Measurements from ENCODE around the gene SPATA13.
"Not testable (repeated sequence)": the region's sequence is repeated elsewhere in the genome, so short reads cannot be mapped to it uniquely, and the experiment has no call there.

SPATA13 gene

GRCh38 chr13:24284889-24285565 lies 124.5 kb downstream of the SPATA13 start:
- no peak overlapping the region for H3K4me3 ChIP-seq (ENCODE audit: low read length)
- no peak for DNase-seq (ENCODE audit: low read depth, low spot score)

DNA sequence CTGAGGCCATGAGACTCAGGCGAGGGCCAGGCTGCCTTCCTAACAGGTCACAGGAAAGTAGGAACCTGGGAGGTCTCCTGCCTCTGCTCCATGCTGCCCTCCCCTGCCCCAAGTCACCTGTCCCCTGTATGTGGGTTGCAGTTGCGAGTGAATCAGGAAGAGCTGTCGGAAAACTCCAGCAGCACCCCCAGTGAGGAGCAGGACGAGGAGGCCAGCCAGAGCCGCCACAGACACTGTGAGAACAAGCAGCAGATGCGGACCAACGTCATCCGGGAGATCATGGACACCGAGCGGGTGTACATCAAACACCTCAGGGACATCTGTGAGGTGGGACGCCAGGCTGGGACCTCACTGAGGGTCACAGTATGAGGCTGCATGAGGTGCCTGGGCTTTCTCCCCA lies 126.1 kb downstream of the SPATA13 start:
- DNase-seq (ENCODE audit: low read depth, low spot score) = no peak
- no peak overlapping the region for H3K4me3 ChIP-seq (ENCODE audit: low read length)

DNA sequence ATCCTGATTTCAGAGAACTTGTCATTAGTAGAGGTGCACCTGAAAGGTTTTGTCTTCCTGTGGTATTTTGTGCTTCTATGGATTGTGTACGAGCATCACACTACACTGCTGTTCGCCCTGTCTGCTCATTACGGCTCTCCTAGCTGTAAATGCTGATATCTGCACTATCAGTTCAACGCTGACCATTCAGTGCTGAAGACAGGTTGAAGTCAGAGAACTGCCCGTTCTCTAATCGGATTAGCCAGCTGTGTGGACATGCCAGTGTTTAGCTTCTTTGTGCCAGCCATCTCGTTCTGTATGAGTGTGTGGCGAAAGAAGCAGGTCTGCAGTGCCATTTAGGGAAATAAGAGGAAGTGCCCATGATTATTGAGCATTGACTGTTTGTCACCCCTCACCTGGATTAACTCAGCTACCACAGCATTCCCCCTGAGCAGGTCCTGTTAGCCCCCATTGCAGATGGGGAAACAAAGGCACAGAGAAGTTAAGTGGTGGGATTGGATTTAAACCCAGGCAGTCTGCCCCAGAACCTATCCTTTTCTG lies 127.3 kb downstream of the SPATA13 start:
- H3K4me3 ChIP-seq (ENCODE audit: low read length) = no peak overlapping the region

GRCh38 chr13:24288870-24289269 lies 128.3 kb downstream of the SPATA13 start:
- no peak for DNase-seq (ENCODE audit: low read depth, low spot score)
- no peak overlapping the region for H3K4me3 ChIP-seq (ENCODE audit: low read length)

More for the DNA sequence above, 127.3 kb downstream of the SPATA13 start:
- DNase-seq (ENCODE audit: low read depth, low spot score) = no peak

DNA sequence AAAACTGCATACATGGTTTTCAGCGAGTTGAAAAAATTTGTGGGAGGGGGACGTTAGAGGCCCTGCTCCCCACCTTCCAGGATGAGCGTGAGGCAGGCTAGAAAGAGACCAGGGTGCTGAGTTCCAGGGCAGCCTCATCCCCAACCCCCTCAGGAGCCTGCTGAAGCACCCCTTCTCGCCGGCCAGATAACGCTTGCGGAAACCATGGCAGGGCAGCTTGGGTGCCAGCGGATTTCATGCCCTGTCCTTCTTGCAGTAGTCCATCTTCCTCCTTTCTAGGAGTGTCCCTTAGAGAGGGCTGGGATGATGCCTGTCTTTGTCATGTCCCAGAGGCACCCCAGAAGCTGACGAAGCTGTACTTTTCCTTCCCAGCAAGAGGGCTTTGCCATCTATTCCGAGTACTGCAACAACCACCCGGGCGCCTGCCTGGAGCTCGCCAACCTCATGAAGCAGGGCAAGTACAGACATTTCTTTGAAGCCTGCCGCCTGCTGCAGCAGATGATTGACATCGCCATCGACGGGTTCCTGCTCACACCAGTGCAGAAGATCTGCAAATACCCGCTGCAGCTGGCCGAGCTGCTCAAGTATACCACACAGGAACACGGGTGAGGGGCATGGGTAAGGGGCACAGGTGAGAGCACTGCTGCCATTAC lies 129.9 kb downstream of the SPATA13 start:
- no peak overlapping the region for H3K4me3 ChIP-seq (ENCODE audit: low read length)
- no peak for DNase-seq (ENCODE audit: low read depth, low spot score)

GRCh38 chr13:24292481-24292880 lies 132.0 kb downstream of the SPATA13 start:
- DNase-seq (ENCODE audit: low read depth, low spot score) = no peak
- no peak overlapping the region for H3K4me3 ChIP-seq (ENCODE audit: low read length)

DNA sequence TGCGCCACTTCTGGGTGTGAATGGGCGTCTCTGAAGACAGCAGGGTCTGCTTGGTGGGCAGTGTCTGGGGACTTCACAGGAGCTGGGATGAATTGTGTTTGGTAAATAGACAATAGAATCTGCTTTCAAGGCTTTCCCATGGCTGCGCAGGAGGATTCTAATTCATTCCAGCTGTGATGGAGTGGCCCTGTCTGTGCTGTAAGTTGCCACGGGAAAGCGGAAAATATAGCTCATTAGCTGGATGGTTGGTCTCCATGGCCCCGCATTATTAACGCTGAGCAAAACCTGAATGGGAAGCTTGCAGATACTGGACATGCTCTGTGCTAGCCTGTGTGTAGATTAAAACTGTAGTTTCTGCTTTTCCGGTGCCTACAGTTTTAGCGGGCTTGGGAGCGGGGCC lies 133.2 kb downstream of the SPATA13 start:
- no peak overlapping the region for H3K4me3 ChIP-seq (ENCODE audit: low read length)
- DNase-seq (ENCODE audit: low read depth, low spot score) = no peak

DNA sequence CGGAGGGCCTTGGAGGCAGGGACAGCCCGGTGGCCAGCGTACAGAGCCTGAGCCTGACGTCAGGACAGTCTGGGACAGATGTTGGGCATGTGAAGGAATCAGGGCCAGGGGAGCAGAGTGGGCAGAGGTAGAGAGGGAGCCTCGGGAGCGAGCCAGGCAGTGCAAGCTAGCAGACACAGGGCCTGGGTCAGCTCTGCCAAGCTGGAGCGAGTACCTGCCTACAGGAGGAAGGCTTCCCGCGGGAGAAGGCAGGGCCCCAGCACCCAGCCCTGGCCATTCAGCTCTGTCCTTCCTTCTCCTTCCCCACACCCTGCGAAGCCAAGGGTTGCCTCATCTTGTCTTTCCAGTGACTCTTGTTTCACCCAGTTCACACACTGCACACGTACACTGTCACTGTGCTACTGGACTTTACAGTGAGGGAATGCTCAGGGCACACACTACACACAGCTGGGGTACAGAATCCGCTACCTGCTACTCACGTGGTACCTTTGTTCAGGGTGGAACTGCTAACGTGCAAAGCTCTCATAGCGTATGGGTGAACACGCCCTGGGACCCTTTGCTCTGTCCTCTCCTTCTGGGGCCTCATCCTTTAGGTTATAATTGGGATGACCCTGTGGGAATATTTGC lies 139.1 kb downstream of the SPATA13 start:
- H3K4me3 ChIP-seq (ENCODE audit: low read length) = no peak overlapping the region
- DNase-seq (ENCODE audit: low read depth, low spot score) = no peak

DNA sequence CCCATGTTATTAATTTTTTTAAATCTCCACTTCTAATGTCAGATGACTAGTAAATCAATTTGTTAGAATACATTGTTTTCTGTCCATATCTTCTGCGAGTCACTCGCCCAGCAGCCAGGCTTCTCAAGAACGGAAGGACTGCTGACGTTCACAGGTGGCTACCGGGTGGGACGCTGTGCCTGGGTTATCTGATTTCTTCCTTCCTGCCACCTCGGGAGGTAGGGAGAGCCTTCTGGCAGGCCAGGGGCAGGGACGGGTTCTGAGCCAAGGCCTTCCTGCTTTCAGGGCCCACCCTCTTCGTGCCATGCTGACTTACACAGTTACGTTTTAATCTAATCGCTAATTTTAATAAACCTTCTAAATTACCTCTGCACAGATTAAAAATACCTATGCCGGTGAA lies 140.9 kb downstream of the SPATA13 start:
- DNase-seq (ENCODE audit: low read depth, low spot score) = no peak
- no peak overlapping the region for H3K4me3 ChIP-seq (ENCODE audit: low read length)

- H3K4me3 ChIP-seq (ENCODE audit: low read length) = no peak overlapping the region
- DNase-seq (ENCODE audit: low read depth, low spot score) = no peak
Observed at GRCh38 chr13:24301911-24302310, 141.4 kb downstream of the SPATA13 start.

GRCh38 chr13:24304620-24305019 lies 144.1 kb downstream of the SPATA13 start:
- H3K4me3 ChIP-seq (ENCODE audit: low read length) = no peak overlapping the region
- no peak for DNase-seq (ENCODE audit: low read depth, low spot score)

DNA sequence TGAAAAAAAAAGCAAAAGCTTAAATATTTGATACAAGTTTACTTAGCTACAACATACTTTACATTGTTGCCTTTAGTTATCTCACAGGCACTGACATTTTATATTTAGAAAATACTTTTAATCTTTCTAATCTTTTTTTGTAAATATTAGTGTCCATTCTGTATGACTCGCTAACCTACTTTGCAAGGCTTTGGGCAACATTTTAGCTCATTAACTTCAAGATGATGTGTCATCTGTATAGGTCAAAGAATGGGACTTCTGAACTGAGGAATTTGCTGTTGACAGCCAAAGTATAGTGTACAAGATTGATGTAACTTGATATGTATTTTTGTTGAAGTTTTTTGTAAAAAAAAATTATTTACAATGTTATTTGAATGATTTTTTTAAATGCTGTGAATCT lies 146.1 kb downstream of the SPATA13 start:
- DNase-seq (ENCODE audit: low read depth, low spot score) = no peak
- H3K4me3 ChIP-seq (ENCODE audit: low read length) = no peak overlapping the region

- H3K4me3 ChIP-seq (ENCODE audit: low read length) = no peak overlapping the region
- no peak for DNase-seq (ENCODE audit: low read depth, low spot score)
Observed at GRCh38 chr13:24307211-24308067, 146.9 kb downstream of the SPATA13 start.

GRCh38 chr13:24308068-24308445 lies 147.5 kb downstream of the SPATA13 start:
- DNase-seq (ENCODE audit: low read depth, low spot score) = no peak
- no peak overlapping the region for H3K4me3 ChIP-seq (ENCODE audit: low read length)

DNA sequence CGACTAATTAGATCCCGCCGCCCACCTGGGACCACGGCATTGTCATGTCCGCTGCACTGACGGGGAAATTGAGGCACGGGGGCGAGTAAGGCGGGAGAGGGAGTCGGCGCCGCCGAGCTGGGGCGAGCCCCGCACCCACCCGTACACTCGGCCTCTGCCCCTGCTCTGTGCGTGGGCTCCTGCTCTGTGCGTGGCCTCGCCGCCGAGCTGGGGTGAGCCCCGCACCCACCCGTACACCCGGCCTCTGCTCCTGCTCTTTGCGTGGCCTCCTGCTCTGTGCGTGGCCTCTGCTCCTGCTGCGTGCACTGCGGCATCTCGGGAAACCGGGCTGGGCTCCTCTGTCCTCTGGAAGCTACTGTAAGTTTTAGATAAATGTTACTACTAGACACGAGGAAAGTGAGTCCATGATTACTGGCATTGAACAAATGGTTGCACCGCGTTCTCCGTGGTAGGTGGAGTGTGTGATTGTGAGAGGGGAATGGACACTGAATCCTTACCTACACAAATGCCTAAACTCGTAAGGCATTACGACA lies 148.0 kb downstream of the SPATA13 start:
- H3K4me3 ChIP-seq (ENCODE audit: low read length) = no peak overlapping the region
- DNase-seq (ENCODE audit: low read depth, low spot score) = no peak

DNA sequence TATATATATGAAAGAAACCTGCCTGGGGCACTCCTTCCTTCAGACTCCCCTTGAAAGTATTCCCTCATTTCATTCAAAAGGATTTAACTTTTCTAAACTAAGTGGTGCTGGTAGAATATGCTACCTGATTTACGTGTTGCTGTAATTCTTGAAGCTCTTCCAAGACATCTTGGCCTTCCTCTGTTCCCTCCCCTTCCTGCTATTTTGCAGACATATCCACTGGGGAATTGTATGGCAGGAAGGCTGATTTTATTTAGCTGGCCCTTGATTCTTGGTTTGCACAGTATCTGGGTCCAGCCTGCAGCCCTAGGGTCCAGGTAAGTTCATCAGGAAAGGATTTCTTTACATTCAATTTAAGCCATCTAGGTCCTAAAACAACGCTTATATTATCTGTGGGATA lies 148.8 kb downstream of the SPATA13 start, which contains the start of gene C1QTNF9:
TSS of gene C1QTNF9 (plus strand) at position 281 of the 400 bp plus-strand sequence. CDS start 6,424 bp downstream, outside the sequence.
- H3K4me3 ChIP-seq (ENCODE audit: low read length); DNase-seq (ENCODE audit: low read depth, low spot score): not testable (repeated sequence)

DNA sequence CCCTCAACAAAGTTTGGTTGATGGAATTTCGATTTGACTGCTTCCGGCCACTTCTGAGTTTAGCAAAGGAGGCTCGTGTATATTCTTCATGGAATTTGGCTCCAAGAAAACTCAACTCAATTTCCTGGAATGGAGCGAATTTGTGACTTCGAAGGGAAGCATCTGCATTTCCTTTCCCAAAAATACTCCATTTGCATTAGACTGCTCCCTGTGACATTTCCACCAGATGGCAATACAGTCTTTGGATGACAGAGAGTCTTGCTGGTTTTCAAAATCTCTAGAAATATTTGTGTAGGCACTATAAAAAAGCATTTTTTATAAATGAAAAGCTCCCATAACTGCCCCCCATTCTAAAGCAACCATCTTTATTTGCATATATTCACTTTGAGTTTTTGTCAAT lies 152.9 kb downstream of the SPATA13 start:
- DNase-seq (ENCODE audit: low read depth, low spot score) = no peak

GRCh38 chr13:24317835-24318234 lies 157.3 kb downstream of the SPATA13 start:
- not testable (repeated sequence) for DNase-seq (ENCODE audit: low read depth, low spot score); H3K4me3 ChIP-seq (ENCODE audit: low read length)

More for the DNA sequence above, 152.9 kb downstream of the SPATA13 start:
- no peak overlapping the region for H3K4me3 ChIP-seq (ENCODE audit: low read length)

- not testable (repeated sequence) for DNase-seq (ENCODE audit: low read depth, low spot score); H3K4me3 ChIP-seq (ENCODE audit: low read length)
Observed at GRCh38 chr13:24318878-24319277, 158.4 kb downstream of the SPATA13 start.

Data from Jurkat, Clone E6-1 (cell line).